Measurements from ENCODE around the gene ZNF536. TPM values are rescaled to one million over a fixed set of nuclear protein-coding genes. Genes with fewer than 3 reads are reported as not detected.

The ZNF536 gene
- total and polyA plus RNA-seq, 7 donors, result under 0.01 to 8.9 (median 3.8) TPM

DNA sequence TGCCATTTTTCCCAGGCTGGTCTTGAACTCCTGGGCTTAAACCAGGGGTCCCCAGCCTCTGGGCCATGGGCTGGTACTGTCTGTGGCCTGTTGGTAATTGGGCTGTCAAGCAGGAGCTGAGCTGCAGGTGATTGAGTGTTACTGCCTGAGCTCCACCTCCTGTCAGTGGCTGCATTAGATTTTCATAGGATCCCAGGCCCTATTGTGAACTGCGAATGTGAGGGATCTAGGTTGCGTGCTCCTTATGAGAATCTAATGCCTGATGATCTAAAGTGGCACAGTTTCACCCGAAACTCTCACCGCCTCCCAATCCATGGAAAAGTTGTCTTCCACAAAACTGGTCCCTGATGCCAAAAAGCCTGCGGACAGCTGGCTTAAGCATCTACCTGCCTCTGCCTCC, 16.6 kb upstream of the ZNF536 start:
- intact Hi-C loops (cut with DNase I), result no loop called here
- Histone ChIP-seq H3K36me3 (no peaks in the 10 kb centered on the region), H3K27me3 (no peaks in the 10 kb centered on the region), H3K4me1 (no peaks in the 10 kb centered on the region), H3K4me3 (no peak overlapping the region), H3K27ac (no peak overlapping the region), H3K9me3 (no peaks in the 10 kb centered on the region)
- TF ChIP-seq POLR2AphosphoS5 (IDR thresholded peaks at IDR 0.05), result no peak
- no peak for TF ChIP-seq POLR2A (IDR thresholded peaks at IDR 0.05)
- DNase-seq, result peak; percentile 37
- 75 to 95% methylated on average over 5 of the region's 5 CpGs for WGBS, 2 donors

- Histone ChIP-seq H3K4me3 (no peak overlapping the region), H3K4me1 (no peaks in the 10 kb centered on the region), H3K9me3 (no peaks in the 10 kb centered on the region), H3K36me3 (no peaks in the 10 kb centered on the region), H3K27ac (no peak overlapping the region), H3K27me3 (no peaks in the 10 kb centered on the region)
- 57 to 81% methylated on average over 11 of the region's 11 CpGs for WGBS, 2 donors
- intact Hi-C loops (cut with DNase I), result no loop called here
- TF ChIP-seq, protein P1, sequence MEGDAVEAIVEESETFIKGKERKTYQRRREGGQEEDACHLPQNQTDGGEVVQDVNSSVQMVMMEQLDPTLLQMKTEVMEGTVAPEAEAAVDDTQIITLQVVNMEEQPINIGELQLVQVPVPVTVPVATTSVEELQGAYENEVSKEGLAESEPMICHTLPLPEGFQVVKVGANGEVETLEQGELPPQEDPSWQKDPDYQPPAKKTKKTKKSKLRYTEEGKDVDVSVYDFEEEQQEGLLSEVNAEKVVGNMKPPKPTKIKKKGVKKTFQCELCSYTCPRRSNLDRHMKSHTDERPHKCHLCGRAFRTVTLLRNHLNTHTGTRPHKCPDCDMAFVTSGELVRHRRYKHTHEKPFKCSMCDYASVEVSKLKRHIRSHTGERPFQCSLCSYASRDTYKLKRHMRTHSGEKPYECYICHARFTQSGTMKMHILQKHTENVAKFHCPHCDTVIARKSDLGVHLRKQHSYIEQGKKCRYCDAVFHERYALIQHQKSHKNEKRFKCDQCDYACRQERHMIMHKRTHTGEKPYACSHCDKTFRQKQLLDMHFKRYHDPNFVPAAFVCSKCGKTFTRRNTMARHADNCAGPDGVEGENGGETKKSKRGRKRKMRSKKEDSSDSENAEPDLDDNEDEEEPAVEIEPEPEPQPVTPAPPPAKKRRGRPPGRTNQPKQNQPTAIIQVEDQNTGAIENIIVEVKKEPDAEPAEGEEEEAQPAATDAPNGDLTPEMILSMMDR (IDR thresholded peaks at IDR 0.05), result no peak
- TF ChIP-seq POLR2AphosphoS5 (IDR thresholded peaks at IDR 0.05) (no peak), POLR2A (IDR thresholded peaks at IDR 0.05) (no peak), EP300 (IDR thresholded peaks at IDR 0.05) (no peak)
- peak; percentile 14 for DNase-seq
Observed at GRCh38 chr19:30356951-30357579, 15.1 kb upstream of the ZNF536 start.

GRCh38 chr19:30357580-30357954, 14.6 kb upstream of the ZNF536 start:
- Histone ChIP-seq H3K27me3 (no peaks in the 10 kb centered on the region), H3K9me3 (no peaks in the 10 kb centered on the region), H3K4me1 (no peaks in the 10 kb centered on the region), H3K36me3 (no peaks in the 10 kb centered on the region), H3K27ac (no peak overlapping the region), H3K4me3 (no peak overlapping the region)
- TF ChIP-seq EP300 (IDR thresholded peaks at IDR 0.05) (no peak), POLR2A (IDR thresholded peaks at IDR 0.05) (no peak), POLR2AphosphoS5 (IDR thresholded peaks at IDR 0.05) (no peak)
- TF ChIP-seq, protein P1 (IDR thresholded peaks at IDR 0.05), result no peak
- WGBS, 2 donors, result 88 to 89% methylated on average over 5 of the region's 5 CpGs
- intact Hi-C loops (cut with DNase I), result no loop called here
- no peak for DNase-seq

GRCh38 chr19:30358319-30358718, 13.9 kb upstream of the ZNF536 start:
- H3K36me3 ChIP-seq, result no peaks in the 10 kb centered on the region
- no peak for TF ChIP-seq EP300 (IDR thresholded peaks at IDR 0.05)
- no peak for TF ChIP-seq POLR2A (IDR thresholded peaks at IDR 0.05)
- TF ChIP-seq, protein P1 (IDR thresholded peaks at IDR 0.05), result no peak
- TF ChIP-seq POLR2AphosphoS5 (IDR thresholded peaks at IDR 0.05), result no peak
- H3K9me3 ChIP-seq, result no peaks in the 10 kb centered on the region
- intact Hi-C loops (cut with DNase I), result no loop called here
- no peak for DNase-seq
- WGBS, 2 donors, result 85 to 86% methylated on average over 3 of the region's 3 CpGs
- no peak overlapping the region for H3K4me3 ChIP-seq
- H3K27me3 ChIP-seq, result no peaks in the 10 kb centered on the region
- no peaks in the 10 kb centered on the region for H3K4me1 ChIP-seq
- H3K27ac ChIP-seq, result no peak overlapping the region

- no peak for TF ChIP-seq POLR2A (IDR thresholded peaks at IDR 0.05)
- TF ChIP-seq, protein P1 (IDR thresholded peaks at IDR 0.05), result no peak
- H3K4me3 ChIP-seq, result no peak overlapping the region
- H3K27ac ChIP-seq, result no peak overlapping the region
- H3K36me3 ChIP-seq, result no peaks in the 10 kb centered on the region
- no peak for DNase-seq
- H3K4me1 ChIP-seq, result no peaks in the 10 kb centered on the region
- intact Hi-C loops (cut with DNase I), result no loop called here
- no peaks in the 10 kb centered on the region for H3K27me3 ChIP-seq
- H3K9me3 ChIP-seq, result no peaks in the 10 kb centered on the region
- 68 to 77% methylated on average over 13 of the region's 13 CpGs for WGBS, 2 donors
Observed at GRCh38 chr19:30358821-30359580, 13.2 kb upstream of the ZNF536 start.

Measured in sigmoid colon (tissue), 7 donors.